Activated B cell treated with CpG ODN at 0.5 μM for 24 hours (primary cell): ENCODE data around the gene ZYX. TPM values are rescaled to one million over a fixed set of nuclear protein-coding genes. Genes with fewer than 3 reads are reported as not detected.

Experiments
- ATAC-seq: fragments of 200-7000 bp; cut with Tn5 transposase; one replicate; pipeline ENCODE4 v1.10.0; 2021; ENCODE audit warnings: low read depth, mild to moderate bottlenecking, moderate library complexity
- CTCF ChIA-PET: fragments of 350-600 bp; sonication (Branson Sonifier 250); formaldehyde crosslinking; loops from one replicate; lab custom pipeline; 2021; ENCODE audit warnings: antibody characterized with exemption; lab: Charles Lee
- POLR2A ChIA-PET: fragments of 350-600 bp; sonication (Branson Sonifier 250); formaldehyde crosslinking; loops from one replicate; lab custom pipeline; 2021; ENCODE audit warnings: antibody characterized with exemption; lab: Charles Lee
- DNase-seq: peaks from one replicate; pipeline ENCODE4 v3.0.0; 2022
- H3K27ac Mint-ChIP-seq: one replicate; pipeline ENCODE4 v1.8.0; 2020; ENCODE audit warnings: mixed read lengths
- H3K27me3 Mint-ChIP-seq: one replicate; pipeline ENCODE4 v1.8.0; 2021; ENCODE audit warnings: mixed read lengths
- H3K36me3 Mint-ChIP-seq: one replicate; pipeline ENCODE4 v1.8.0; 2021; ENCODE audit warnings: low read depth, mixed read lengths
- H3K4me1 Mint-ChIP-seq: one replicate; pipeline ENCODE4 v1.8.0; 2021; ENCODE audit warnings: mixed read lengths
- H3K4me3 Mint-ChIP-seq: one replicate; pipeline ENCODE4 v1.8.0; 2020; ENCODE audit warnings: mild to moderate bottlenecking, mixed read lengths
- H3K9me3 Mint-ChIP-seq: one replicate; pipeline ENCODE4 v1.8.0; 2020; ENCODE audit warnings: mixed read lengths
- CTCF ChIP-seq: fragments of 200-600 bp; IDR thresholded peaks from one replicate; pipeline ENCODE4 v1.8.0; 2022; ENCODE audit warnings: antibody characterized with exemption, mild to moderate bottlenecking
- intact Hi-C: fragments of 100-400 bp; cut with micrococcal nuclease; formaldehyde crosslinking; loops from one replicate; pipeline ENCODE4 v1.15.1; 2024
- total RNA-seq: library from RNA; stranded (reverse); gene quantifications from 2 replicates; pipeline ENCODE4 v1.2.3, GENCODE V29; 2022

ZYX gene
- total RNA-seq, 1 donor from 2014 or later, result 101 TPM

- no peak overlapping the region for H3K27ac Mint-ChIP-seq
- CTCF ChIA-PET, result no interaction called here
- ATAC-seq, result no peak
- no peaks in the 10 kb centered on the region for H3K9me3 Mint-ChIP-seq
- no peak overlapping the region for H3K4me3 Mint-ChIP-seq
- no peaks in the 10 kb centered on the region for H3K27me3 Mint-ChIP-seq
- intact Hi-C loops, result no loop called here
- POLR2A ChIA-PET, result no interaction called here
- no peaks in the 10 kb centered on the region for H3K4me1 Mint-ChIP-seq
- DNase-seq, result no peak
- no peak for TF ChIP-seq CTCF
- H3K36me3 Mint-ChIP-seq, result peaks cover 38% of the 10 kb centered on the region
These were observed 12.3 kb downstream of the ZYX start for GRCh38 chr7:143393267-143394041.

GRCh38 chr7:143394068-143394467 is 12.9 kb downstream of the ZYX start:
- ChIA-PET CTCF (no interaction called here), POLR2A (no interaction called here)
- no peaks in the 10 kb centered on the region for H3K4me1 Mint-ChIP-seq
- H3K36me3 Mint-ChIP-seq, result peaks cover 36% of the 10 kb centered on the region
- H3K27ac Mint-ChIP-seq, result no peak overlapping the region
- ATAC-seq, result no peak
- intact Hi-C loops, result no loop called here
- no peaks in the 10 kb centered on the region for H3K27me3 Mint-ChIP-seq
- no peak for DNase-seq
- TF ChIP-seq CTCF, result no peak
- H3K4me3 Mint-ChIP-seq, result no peak overlapping the region
- no peaks in the 10 kb centered on the region for H3K9me3 Mint-ChIP-seq

- Mint-ChIP-seq H3K27ac (no peak overlapping the region), H3K36me3 (peaks cover 28% of the 10 kb centered on the region), H3K27me3 (no peaks in the 10 kb centered on the region), H3K4me1 (no peaks in the 10 kb centered on the region), H3K9me3 (no peaks in the 10 kb centered on the region), H3K4me3 (no peak overlapping the region)
- DNase-seq (no peak), ATAC-seq (no peak)
- CTCF ChIA-PET, result no interaction called here
- POLR2A ChIA-PET, result interaction anchor here (1.1 kb wide), 1 partner anchor 15 kb away, joined by 3 read pairs; no protein-coding TSS in a partner anchor
- TF ChIP-seq CTCF, result no peak
- intact Hi-C loops, result no loop called here
These were observed 13.6 kb downstream of the ZYX start for GRCh38 chr7:143394777-143395176.

GRCh38 chr7:143395187-143396149 is 14.3 kb downstream of the ZYX start:
- DNase-seq (no peak), ATAC-seq (no peak)
- H3K4me1 Mint-ChIP-seq, result no peaks in the 10 kb centered on the region
- no peak overlapping the region for H3K27ac Mint-ChIP-seq
- H3K36me3 Mint-ChIP-seq, result peaks cover 22% of the 10 kb centered on the region
- no peak for TF ChIP-seq CTCF
- intact Hi-C loops, result no loop called here
- ChIA-PET CTCF (interaction anchor here (1.6 kb wide), 1 partner anchor 155 kb away, joined by 6 read pairs; no protein-coding TSS in a partner anchor), POLR2A (interaction anchor here (0.5 to 1.1 kb wide), 2 partner anchors 16 to 105 kb away, joined by 3 to 9 read pairs; no protein-coding TSS in a partner anchor)
- no peaks in the 10 kb centered on the region for H3K9me3 Mint-ChIP-seq
- no peaks in the 10 kb centered on the region for H3K27me3 Mint-ChIP-seq
- no peak overlapping the region for H3K4me3 Mint-ChIP-seq
